Kidney capillary endothelial cell (primary cell): Measurements from ENCODE around the gene PNPLA8.
"Not testable (repeated sequence)": the region's sequence is repeated elsewhere in the genome, so short reads cannot be mapped to it uniquely, and the experiment has no call there.

ENCODE experiments used
- DNase-seq: peaks from one replicate; pipeline ENCODE4 v3.0.0-alpha.2; 2018; ENCODE audit warnings: low spot score

PNPLA8 gene

GRCh38 chr7:108529341-108529740, 3.4 kb upstream of the PNPLA8 start:
- DNase-seq, result no peak

GRCh38 chr7:108528183-108528712, 2.3 kb upstream of the PNPLA8 start:
- no peak for DNase-seq

GRCh38 chr7:108526768-108527017, 758 bp upstream of the PNPLA8 start:
- no peak for DNase-seq

GRCh38 chr7:108525327-108525984, 479 bp downstream of the PNPLA8 start:
- peak; percentile 72 for DNase-seq

GRCh38 chr7:108522780-108523179, 3.2 kb downstream of the PNPLA8 start:
- no peak for DNase-seq

- no peak for DNase-seq
These were observed 8.0 kb downstream of the PNPLA8 start for GRCh38 chr7:108517951-108518350.

GRCh38 chr7:108515630-108516029, 10.3 kb downstream of the PNPLA8 start:
- DNase-seq, result no peak

- no peak for DNase-seq
These were observed 10.9 kb downstream of the PNPLA8 start for GRCh38 chr7:108515013-108515412.

GRCh38 chr7:108511939-108512338, 14.0 kb downstream of the PNPLA8 start:
- DNase-seq, result no peak

GRCh38 chr7:108504576-108504975, 21.4 kb downstream of the PNPLA8 start:
- DNase-seq, result not testable (repeated sequence)

GRCh38 chr7:108503112-108504026, 22.6 kb downstream of the PNPLA8 start:
- no peak for DNase-seq

GRCh38 chr7:108499566-108499965, 26.4 kb downstream of the PNPLA8 start:
- DNase-seq, result no peak

- DNase-seq, result no peak
These were observed 27.5 kb downstream of the PNPLA8 start for GRCh38 chr7:108498481-108498880.

- peak; percentile 56 for DNase-seq
These were observed 28.7 kb downstream of the PNPLA8 start for GRCh38 chr7:108497082-108497725.

- no peak for DNase-seq
These were observed 33.2 kb downstream of the PNPLA8 start for GRCh38 chr7:108492742-108493141.

- peak; percentile 53 for DNase-seq
These were observed 37.0 kb downstream of the PNPLA8 start for GRCh38 chr7:108488768-108489538.

GRCh38 chr7:108487646-108488045, 38.3 kb downstream of the PNPLA8 start:
- no peak for DNase-seq

GRCh38 chr7:108486291-108486966, 39.5 kb downstream of the PNPLA8 start:
- no peak for DNase-seq

GRCh38 chr7:108484137-108484536, 41.8 kb downstream of the PNPLA8 start:
- DNase-seq, result no peak

GRCh38 chr7:108480311-108480710, 45.6 kb downstream of the PNPLA8 start:
- DNase-seq, result no peak

GRCh38 chr7:108479751-108480150, 46.2 kb downstream of the PNPLA8 start:
- no peak for DNase-seq
